ENCODE results near the gene ADGRG6.

- no peak for TF ChIP-seq POLR2A (IDR thresholded peaks at IDR 0.05)
- TF ChIP-seq CTCF (IDR thresholded peaks at IDR 0.05), result no peak
- TF ChIP-seq POLR2AphosphoS5 (IDR thresholded peaks at IDR 0.05), result no peak
- no peak for TF ChIP-seq EP300 (IDR thresholded peaks at IDR 0.05)
These were observed 36.3 kb upstream of the ADGRG6 start for GRCh38 chr6:142265476-142265875.

Data from upper lobe of left lung (tissue), 4 donors.